PC-9 (cell line): ENCODE data around the gene MORF4L1. TPM values are rescaled to one million over a fixed set of nuclear protein-coding genes. Genes with fewer than 3 reads are reported as not detected.

Experiments
- BruUV-seq: library from RNA; stranded (reverse); fragments of 400-500 nt; replicated peaks from 2 replicates; lab custom pipeline; 2021; lab: Mats Ljungman, UMichigan
- CTCF ChIA-PET: fragments of 300-600 bp; sonication (Branson Sonifier 250); formaldehyde crosslinking; loops from one replicate; lab custom pipeline; 2022; ENCODE audit warnings: antibody characterized with exemption; lab: Charles Lee
- POLR2A ChIA-PET: fragments of 300-600 bp; sonication (Branson Sonifier 250); formaldehyde crosslinking; loops from one replicate; lab custom pipeline; 2022; ENCODE audit warnings: antibody characterized with exemption; ENCODE audit not compliant: unreplicated experiment; lab: Charles Lee
- DNase-seq, 2 experiments: peaks; one replicate each; pipeline versions ENCODE4 v3.0.0 to v3.0.0-alpha.2; 2015 to 2022; ENCODE audit warnings: mixed read lengths in 1 of 2
- H2AFZ ChIP-seq: fragments of 200-600 bp; sonication (generic); 2 replicates; pipeline ENCODE4 v1.8.1; 2017; ENCODE audit warnings: antibody characterized with exemption
- H3F3A ChIP-seq: fragments of 200-600 bp; sonication (generic); 2 replicates; pipeline ENCODE4 v1.8.1; 2017; ENCODE audit warnings: antibody characterized with exemption, mild to moderate bottlenecking, low read depth; ENCODE audit not compliant: insufficient read depth
- H3K27ac ChIP-seq: fragments of 200-600 bp; sonication (generic); 2 replicates; pipeline ENCODE4 v1.6.1; 2016; ENCODE audit warnings: mixed run types
- H3K27me3 ChIP-seq: fragments of 200-600 bp; sonication (generic); 2 replicates; pipeline ENCODE4 v1.6.1; 2016; ENCODE audit warnings: low read depth, mixed run types; ENCODE audit not compliant: insufficient read depth
- H3K36me3 ChIP-seq: fragments of 200-600 bp; sonication (generic); 2 replicates; pipeline ENCODE4 v1.6.1; 2016; ENCODE audit warnings: low read depth, mixed run types
- H3K4me1 ChIP-seq: fragments of 200-600 bp; sonication (generic); replicated peaks from 2 replicates; pipeline ENCODE4 v1.6.1; 2016; ENCODE audit warnings: mixed run types; ENCODE audit not compliant: insufficient read depth
- H3K4me2 ChIP-seq: fragments of 200-600 bp; sonication (generic); 2 replicates; pipeline ENCODE4 v1.6.1; 2017; ENCODE audit warnings: mixed run types
- H3K4me3 ChIP-seq: fragments of 200-600 bp; sonication (generic); 2 replicates; pipeline ENCODE4 v1.6.1; 2016; ENCODE audit warnings: mixed run types
- H3K79me2 ChIP-seq: fragments of 200-600 bp; sonication (generic); 2 replicates; pipeline ENCODE4 v1.6.1; 2017; ENCODE audit warnings: low read depth, mixed run types
- H3K9me2 ChIP-seq: fragments of 200-600 bp; sonication (generic); 2 replicates; pipeline ENCODE4 v1.8.1; 2017; ENCODE audit warnings: mild to moderate bottlenecking; ENCODE audit not compliant: insufficient read depth
- H3K9me3 ChIP-seq: fragments of 200-600 bp; sonication (generic); 2 replicates; pipeline ENCODE4 v1.8.1; 2016; ENCODE audit warnings: low read depth; ENCODE audit not compliant: insufficient read depth
- H4K20me1 ChIP-seq: fragments of 200-600 bp; sonication (generic); 2 replicates; pipeline ENCODE4 v1.8.1; 2017; ENCODE audit not compliant: insufficient read depth
- CTCF ChIP-seq: fragments of 200-600 bp; sonication (generic); conservative IDR thresholded peaks from 2 replicates; pipeline ENCODE4 v1.6.1; 2017; ENCODE audit warnings: mixed run types, antibody characterized with exemption, mild to moderate bottlenecking, moderate library complexity
- EZH2 ChIP-seq: fragments of 200-600 bp; sonication (generic); IDR thresholded peaks from 2 replicates; pipeline ENCODE4 v1.8.0; 2017; ENCODE audit warnings: antibody characterized with exemption, low read depth
- intact Hi-C: fragments of 100-400 bp; cut with micrococcal nuclease; formaldehyde crosslinking; loops from one replicate; pipeline ENCODE4 v1.10.0; 2022; ENCODE audit not compliant: unreplicated experiment
- total RNA-seq: library from RNA; stranded (reverse); gene quantifications from 2 replicates; pipeline ENCODE4 v1.2.3, GENCODE V29; 2021

The MORF4L1 gene
- total RNA-seq, 1 experiment from 2014 or later: 282 TPM

GRCh38 chr15:78928616-78929093 lies 56.0 kb downstream of the MORF4L1 start:
- Histone ChIP-seq H3F3A (peaks cover 25% of the 10 kb centered on the region), H3K36me3 (no peaks in the 10 kb centered on the region), H3K9me2 (no peaks in the 10 kb centered on the region), H2AFZ (no peak overlapping the region), H3K4me1 (peaks cover 22% of the 10 kb centered on the region), H4K20me1 (no peaks in the 10 kb centered on the region), H3K27ac (no peak overlapping the region), H3K79me2 (no peaks in the 10 kb centered on the region), H3K4me2 (no peak overlapping the region), H3K4me3 (no peak overlapping the region), H3K27me3 (no peaks in the 10 kb centered on the region), H3K9me3 (no peaks in the 10 kb centered on the region)
- POLR2A ChIA-PET: no interaction called here
- TF ChIP-seq EZH2 (no peak), CTCF (no peak)
- BruUV-seq: no TSS peak
- DNase-seq: no peak
- CTCF ChIA-PET: interaction anchor here (0.7 kb wide), 1 partner anchor 1594 kb away, joined by 4 read pairs; no protein-coding TSS in a partner anchor
- intact Hi-C loops: loop anchor here (5.0 kb wide), 1 partner anchor 254 kb away; no protein-coding TSS in a partner anchor

GRCh38 chr15:78929536-78930264 lies 57.0 kb downstream of the MORF4L1 start:
- no peaks in the 10 kb centered on the region for H3K9me2 ChIP-seq
- CTCF ChIA-PET: interaction anchor here (1.5 kb wide), 1 partner anchor 50 kb away, joined by 8 read pairs; no protein-coding TSS in a partner anchor
- TF ChIP-seq EZH2 (no peak), CTCF (no peak)
- H3K9me3 ChIP-seq: no peaks in the 10 kb centered on the region
- peaks cover 22% of the 10 kb centered on the region for H3K4me1 ChIP-seq
- no peaks in the 10 kb centered on the region for H3K36me3 ChIP-seq
- DNase-seq: peak in 1 of 2 experiments; percentile 71
- H3K27ac ChIP-seq: peak overlapping the region; percentile 85
- H3K27me3 ChIP-seq: no peaks in the 10 kb centered on the region
- intact Hi-C loops: loop anchor here (2.0 to 5.0 kb wide), 3 partner anchors 15 to 253 kb away; partner anchors contain the start of gene CTSH
- no peaks in the 10 kb centered on the region for H3K79me2 ChIP-seq
- no peak overlapping the region for H2AFZ ChIP-seq
- no peaks in the 10 kb centered on the region for H4K20me1 ChIP-seq
- peaks cover 25% of the 10 kb centered on the region for H3F3A ChIP-seq
- BruUV-seq: no TSS peak
- H3K4me3 ChIP-seq: no peak overlapping the region
- H3K4me2 ChIP-seq: 0 out of 2 replicates have a peak overlapping the region, but pooled peaks have one; percentile 6
- POLR2A ChIA-PET: no interaction called here

GRCh38 chr15:78930577-78931388 lies 58.1 kb downstream of the MORF4L1 start:
- Histone ChIP-seq H3F3A (peaks cover 25% of the 10 kb centered on the region), H4K20me1 (no peaks in the 10 kb centered on the region), H3K4me2 (peak overlapping the region; percentile 63), H3K9me2 (no peaks in the 10 kb centered on the region), H3K79me2 (no peaks in the 10 kb centered on the region), H2AFZ (no peak overlapping the region), H3K27ac (peak overlapping the region; percentile 85), H3K9me3 (no peaks in the 10 kb centered on the region), H3K36me3 (no peaks in the 10 kb centered on the region), H3K27me3 (no peaks in the 10 kb centered on the region), H3K4me1 (peaks cover 22% of the 10 kb centered on the region), H3K4me3 (no peak overlapping the region)
- no TSS peak for BruUV-seq
- POLR2A ChIA-PET: interaction anchor here (0.8 kb wide), 1 partner anchor 73 kb away, joined by 6 read pairs; no protein-coding TSS in a partner anchor
- CTCF ChIA-PET: interaction anchor here (0.6 to 1.5 kb wide), 3 partner anchors 10 to 254 kb away, joined by 3 to 8 read pairs (median 4); no protein-coding TSS in a partner anchor
- TF ChIP-seq CTCF: no peak
- TF ChIP-seq EZH2: no peak
- DNase-seq: peak; percentile 89 to 98
- intact Hi-C loops: loop anchor here (1.0 to 2.0 kb wide), 3 partner anchors 14 to 240 kb away; partner anchors contain the start of gene CTSH
